A204.1 (cell line): ENCODE data around the gene FH.
A peak's percentile ranks its signal among the peaks of the same experiment; 100 is the strongest.

ENCODE experiments used
- FAIRE-seq: peaks from 2 replicates; lab custom pipeline; 2012; peaks lifted over from hg19 to GRCh38; lab: Jason Lieb, UNC

The FH gene

GRCh38 chr1:241521718-241522117, 2.2 kb upstream of the FH start:
- no peak for FAIRE-seq

- FAIRE-seq, result no peak
Measured at GRCh38 chr1:241520080-241520465, 518 bp upstream of the FH start.

- no peak for FAIRE-seq
Measured at GRCh38 chr1:241518476-241519307, 863 bp downstream of the FH start.

GRCh38 chr1:241513378-241513777, 6.2 kb downstream of the FH start:
- no peak for FAIRE-seq

DNA sequence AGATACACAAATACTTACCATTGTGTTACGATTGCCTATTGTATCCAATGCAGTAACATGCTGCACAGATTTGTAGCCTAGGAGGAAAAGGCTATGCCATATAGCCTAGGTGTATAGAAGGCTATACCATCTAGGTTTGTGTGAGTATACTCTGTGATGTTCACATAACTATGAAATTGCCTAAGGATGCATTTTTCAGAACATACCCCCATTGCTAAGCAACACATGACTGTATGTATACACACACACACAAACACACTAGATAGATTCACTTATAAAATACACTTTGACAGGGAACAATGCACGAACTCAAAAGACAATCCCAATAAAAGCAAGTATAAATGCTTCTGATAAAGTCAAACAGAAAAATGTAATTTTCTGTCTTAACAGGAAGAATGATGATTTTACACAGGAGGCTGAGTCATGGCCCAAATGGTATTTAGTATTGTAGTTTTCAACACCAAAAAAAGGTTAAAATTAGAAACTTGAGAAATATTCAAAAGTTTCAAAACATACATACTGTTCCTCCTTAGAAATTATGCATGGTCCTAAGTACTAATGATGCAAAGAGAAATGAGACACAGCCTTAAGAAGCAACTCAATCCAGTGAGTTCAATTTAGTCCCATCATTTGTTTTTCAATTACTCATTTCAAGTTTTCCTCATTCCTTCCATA, 12.2 kb downstream of the FH start:
- FAIRE-seq, result no peak

DNA sequence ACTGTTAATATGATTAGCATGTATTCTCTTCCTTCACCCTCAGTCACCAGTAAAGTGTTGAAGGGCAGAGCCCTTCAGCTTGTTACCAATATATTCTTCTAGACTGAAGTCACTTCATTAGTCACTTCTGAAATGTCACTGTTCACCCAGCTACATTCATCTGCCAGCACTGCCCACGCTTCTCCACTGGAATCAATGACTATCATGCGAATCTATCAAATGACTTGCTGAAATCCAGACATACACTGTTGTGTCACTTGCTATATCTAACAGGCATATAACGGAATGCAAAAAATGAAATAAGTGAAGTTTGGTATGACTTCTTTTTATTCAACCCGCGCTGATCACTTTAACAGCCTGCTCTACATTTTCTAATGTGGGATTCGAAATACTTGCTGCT, 16.1 kb downstream of the FH start:
- FAIRE-seq, result no peak

GRCh38 chr1:241499910-241500309, 19.6 kb downstream of the FH start:
- peak; percentile 95 for FAIRE-seq

- no peak for FAIRE-seq
Measured at GRCh38 chr1:241495741-241496140, 23.8 kb downstream of the FH start.

GRCh38 chr1:241488739-241489138, 30.8 kb downstream of the FH start:
- FAIRE-seq, result no peak

DNA sequence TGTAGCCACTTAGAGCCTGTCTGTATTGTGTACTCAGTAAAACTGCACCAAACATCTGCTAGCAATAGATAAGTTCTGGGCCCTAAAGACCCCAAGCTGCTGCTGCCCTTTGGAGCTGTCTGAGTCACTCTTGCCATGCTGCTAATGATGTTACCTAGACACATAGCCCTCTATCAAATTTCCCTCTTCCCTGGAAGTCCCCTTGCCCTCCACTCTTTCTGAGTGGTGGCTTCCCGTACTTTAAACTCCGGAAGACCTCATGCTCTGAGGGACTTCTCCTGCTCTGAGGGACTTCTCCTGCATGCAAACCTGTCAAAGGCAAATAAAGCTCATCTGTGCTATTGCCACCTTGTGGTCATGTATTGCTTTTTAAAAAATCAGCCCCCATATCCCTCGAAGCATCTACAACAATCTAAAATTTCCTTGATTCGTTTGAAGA, 34.0 kb downstream of the FH start:
- no peak for FAIRE-seq

DNA sequence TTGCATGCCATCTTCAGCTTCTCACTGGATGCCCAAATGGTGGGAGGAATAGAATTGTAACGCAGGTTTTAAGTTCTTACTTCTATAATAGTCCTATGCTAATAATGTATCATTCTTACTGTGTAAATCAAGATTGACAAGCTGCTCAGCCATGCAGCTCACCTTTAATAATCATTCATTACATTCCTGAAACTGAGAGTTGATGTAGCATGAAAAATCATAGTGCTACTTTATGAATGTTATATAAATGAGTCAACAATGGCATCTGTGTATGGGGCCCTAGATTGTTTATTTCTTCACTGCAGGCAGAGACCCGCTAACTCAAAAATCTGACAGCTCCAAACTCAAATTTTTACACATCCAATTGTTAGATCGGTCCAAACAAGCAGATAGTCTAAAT, 34.4 kb downstream of the FH start:
- FAIRE-seq, result no peak

DNA sequence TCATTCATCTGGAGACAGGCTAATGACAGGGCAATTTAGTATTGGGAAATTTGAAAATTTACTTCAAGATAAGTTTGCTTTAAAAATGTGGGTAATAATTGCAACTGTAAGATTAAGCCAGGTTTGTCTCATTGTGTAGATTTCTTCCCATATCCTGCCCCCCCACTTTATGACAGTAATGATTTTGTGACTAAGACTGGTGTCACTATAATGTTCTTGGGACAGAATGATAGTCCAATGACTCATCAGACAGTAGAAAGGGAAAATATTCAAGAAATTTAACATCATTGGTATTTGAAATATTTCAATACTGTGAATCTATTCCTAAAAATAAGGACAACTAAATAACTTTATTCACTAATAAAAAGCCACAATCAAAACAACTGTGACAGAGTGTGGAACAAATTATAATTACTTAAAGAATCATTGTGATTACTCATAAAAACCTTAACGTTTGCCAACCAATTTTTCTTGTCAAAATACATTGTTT, 36.7 kb downstream of the FH start:
- FAIRE-seq, result no peak

DNA sequence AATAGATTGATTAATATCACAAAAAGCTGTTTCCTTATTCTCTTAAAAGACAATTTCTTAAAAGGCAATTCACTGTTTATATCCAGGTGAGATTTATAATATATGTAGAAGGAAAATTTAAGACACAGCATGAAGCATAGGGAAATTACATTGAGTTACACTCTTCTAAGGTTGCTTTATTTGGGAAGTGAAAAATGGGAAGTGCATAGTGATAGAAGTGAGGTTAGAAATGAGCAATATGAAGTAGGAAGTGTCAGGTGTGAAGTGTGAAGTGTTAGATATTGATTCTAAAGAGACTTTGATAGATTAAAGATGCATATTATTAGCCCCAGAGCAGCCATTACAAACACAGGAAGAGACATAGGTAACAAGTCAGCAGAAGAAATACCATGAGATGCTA, 40.3 kb downstream of the FH start:
- no peak for FAIRE-seq

- no peak for FAIRE-seq
Measured at GRCh38 chr1:241475671-241476070, 43.9 kb downstream of the FH start.

GRCh38 chr1:241473026-241473425, 46.5 kb downstream of the FH start:
- no peak for FAIRE-seq

- no peak for FAIRE-seq
Measured at GRCh38 chr1:241470908-241471590, 48.5 kb downstream of the FH start.

DNA sequence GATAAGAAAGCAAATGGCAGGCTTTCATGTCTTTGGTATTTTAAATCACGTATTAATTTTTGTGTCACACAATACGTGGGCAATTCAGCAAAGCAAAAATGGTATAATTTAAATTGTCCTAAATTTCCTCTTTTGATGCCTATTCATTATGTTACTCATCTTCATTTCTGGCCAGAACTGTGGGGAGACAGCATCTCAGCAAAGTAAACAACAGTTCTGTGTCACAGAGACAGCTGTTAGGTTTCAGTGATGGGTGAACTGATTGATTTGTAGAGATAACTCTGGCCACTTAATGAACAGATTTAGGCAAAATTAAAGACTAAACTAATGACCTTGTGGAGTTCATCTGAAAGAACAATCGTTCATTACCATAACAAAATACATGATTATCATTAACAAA, 49.2 kb downstream of the FH start:
- no peak for FAIRE-seq

- no peak for FAIRE-seq
Measured at GRCh38 chr1:241465673-241466072, 53.9 kb downstream of the FH start.

DNA sequence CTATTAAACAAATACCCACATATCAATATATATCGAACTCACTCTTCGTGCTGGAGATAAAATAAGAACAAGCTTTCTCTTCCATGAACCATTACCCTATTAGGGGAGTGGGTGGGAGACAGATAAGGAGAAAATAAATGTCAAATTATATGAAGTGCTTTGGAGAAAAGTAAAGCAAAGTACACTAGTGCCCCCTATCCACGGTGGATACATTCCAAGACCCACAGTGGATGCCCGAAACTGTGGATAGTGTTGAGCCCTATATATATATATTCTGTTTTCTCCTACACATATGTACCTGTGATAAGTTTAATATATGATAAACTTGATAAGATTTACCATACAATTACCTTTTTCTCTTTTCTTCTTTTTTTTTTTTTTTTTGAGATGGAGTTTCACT, 54.6 kb downstream of the FH start:
- FAIRE-seq, result no peak

GRCh38 chr1:241462391-241462790, 57.2 kb downstream of the FH start:
- no peak for FAIRE-seq

DNA sequence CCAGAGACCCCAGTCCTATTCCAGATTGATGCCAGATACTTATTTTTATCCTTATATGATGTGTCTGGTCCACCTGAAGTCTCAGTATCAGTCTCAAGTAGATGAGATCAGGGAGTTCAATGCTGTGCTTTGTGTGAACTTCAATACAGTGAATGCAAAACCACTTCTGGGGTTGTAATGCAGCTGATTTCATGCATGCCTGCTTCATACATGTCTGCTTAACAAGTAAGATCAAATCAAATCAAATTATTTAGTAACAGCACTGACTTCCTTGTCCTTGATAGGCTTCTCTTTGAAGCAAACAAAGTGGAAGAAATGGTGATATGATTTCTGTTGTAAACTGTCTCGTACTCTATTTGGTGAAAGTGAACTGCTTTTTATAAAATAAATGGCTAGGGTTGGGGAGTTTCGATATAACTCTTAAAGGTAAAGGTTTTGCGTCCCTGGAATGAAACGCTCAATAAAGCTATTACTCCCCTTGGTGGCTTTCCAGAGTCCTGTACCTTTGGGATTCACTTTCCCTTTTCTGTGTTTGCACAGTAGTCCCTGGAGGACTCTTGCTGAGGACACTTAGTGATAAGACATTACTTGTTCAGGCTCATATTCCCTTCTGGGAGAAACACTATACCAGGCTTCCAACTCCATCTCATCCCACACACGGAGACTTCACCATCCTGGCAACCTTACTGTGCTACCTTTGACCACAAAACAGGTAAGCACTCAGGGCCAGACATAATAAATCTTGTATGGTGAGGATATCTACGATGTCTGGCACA, 59.3 kb downstream of the FH start:
- no peak for FAIRE-seq

- no peak for FAIRE-seq
Measured at GRCh38 chr1:241459186-241459802, 60.3 kb downstream of the FH start.
